Trophoblast cell (in vitro differentiated cells and primary cell): Measurements from ENCODE around the gene ZHX3.

Experiments used
- DNase-seq, 2 donors: peaks; one replicate each; pipeline ENCODE4 v3.0.0-alpha.2; 2016
- H2AFZ ChIP-seq: 2 replicates; pipeline ENCODE4 v1.6.1; 2013; ENCODE audit warnings: low read length, moderate library complexity, mild to moderate bottlenecking; ENCODE audit not compliant: insufficient read depth, poor library complexity
- H2AK5ac ChIP-seq: 2 replicates; pipeline ENCODE4 v1.6.1; 2013; ENCODE audit warnings: mild to moderate bottlenecking, low read length
- H2BK120ac ChIP-seq: 2 replicates; pipeline ENCODE4 v1.6.1; 2013; ENCODE audit warnings: low read length, mild to moderate bottlenecking, moderate library complexity; ENCODE audit not compliant: insufficient read depth, poor library complexity
- H2BK12ac ChIP-seq: 2 replicates; pipeline ENCODE4 v1.6.1; 2013; ENCODE audit warnings: mild to moderate bottlenecking, low read length, moderate library complexity
- H2BK5ac ChIP-seq: 2 replicates; pipeline ENCODE4 v1.6.1; 2013; ENCODE audit warnings: low read length, low read depth, moderate library complexity, mild to moderate bottlenecking; ENCODE audit not compliant: poor library complexity
- H3K14ac ChIP-seq: 2 replicates; pipeline ENCODE4 v1.6.1; 2013; ENCODE audit warnings: mild to moderate bottlenecking, low read length
- H3K18ac ChIP-seq: 2 replicates; pipeline ENCODE4 v1.6.1; 2013; ENCODE audit warnings: mild to moderate bottlenecking, low read length
- H3K23ac ChIP-seq: 2 replicates; pipeline ENCODE4 v1.6.1; 2013; ENCODE audit warnings: low read length
- H3K27ac ChIP-seq: 2 replicates; pipeline ENCODE4 v1.5.1; 2013; ENCODE audit warnings: low read depth, mild to moderate bottlenecking, inconsistent platforms, low read length, moderate library complexity
- H3K27me3 ChIP-seq: 2 replicates; pipeline ENCODE4 v1.6.1; 2013; ENCODE audit warnings: inconsistent platforms, mild to moderate bottlenecking, low read length, moderate library complexity; ENCODE audit not compliant: insufficient read depth
- H3K36me3 ChIP-seq, 2 experiments: 1 replicate in 1 of 2; 2 replicates in 1 of 2; pipeline ENCODE4 v1.6.1; 2013; ENCODE audit warnings: low read length in 2 of 2, mild to moderate bottlenecking in 2 of 2, moderate library complexity in 1 of 2; ENCODE audit not compliant: insufficient read depth in 2 of 2, control insufficient read depth in 1 of 2
- H3K4ac ChIP-seq: 2 replicates; pipeline ENCODE4 v1.6.1; 2013; ENCODE audit warnings: low read depth, mild to moderate bottlenecking, low read length, moderate library complexity
- H3K4me1 ChIP-seq, 2 experiments: 1 replicate in 1 of 2; 2 replicates in 1 of 2; pipeline ENCODE4 v1.6.1; 2013; ENCODE audit warnings: low read length in 2 of 2, mild to moderate bottlenecking in 2 of 2, moderate library complexity in 1 of 2; ENCODE audit not compliant: insufficient read depth in 2 of 2, control insufficient read depth in 1 of 2
- H3K4me2 ChIP-seq: 2 replicates; pipeline ENCODE4 v1.6.1; 2013; ENCODE audit warnings: inconsistent platforms, mild to moderate bottlenecking, low read length, moderate library complexity
- H3K4me3 ChIP-seq: 2 replicates; pipeline ENCODE4 v1.5.1; 2013; ENCODE audit warnings: mild to moderate bottlenecking, low read depth, low read length, inconsistent platforms
- H3K79me1 ChIP-seq: one replicate; pipeline ENCODE4 v1.6.1; 2013; ENCODE audit warnings: low read length
- H3K79me2 ChIP-seq: 2 replicates; pipeline ENCODE4 v1.6.1; 2013; ENCODE audit warnings: low read length, mild to moderate bottlenecking; ENCODE audit not compliant: control insufficient read depth, insufficient read depth, poor library complexity
- H3K9ac ChIP-seq: 2 replicates; pipeline ENCODE4 v1.6.1; 2013; ENCODE audit warnings: mild to moderate bottlenecking, low read length
- H3K9me3 ChIP-seq: 2 replicates; pipeline ENCODE4 v1.6.1; 2013; ENCODE audit warnings: low read depth, mild to moderate bottlenecking, control low read depth, inconsistent platforms, low read length; ENCODE audit not compliant: insufficient read depth
- H4K12ac ChIP-seq: 2 replicates; pipeline ENCODE4 v1.6.1; 2013; ENCODE audit warnings: low read depth, mild to moderate bottlenecking, low read length, moderate library complexity
- H4K8ac ChIP-seq: 2 replicates; pipeline ENCODE4 v1.6.1; 2013; ENCODE audit warnings: low read depth, mild to moderate bottlenecking, low read length, moderate library complexity
- H4K91ac ChIP-seq: one replicate; pipeline ENCODE4 v1.6.1; 2013; ENCODE audit warnings: low read depth, mild to moderate bottlenecking, low read length, moderate library complexity
- WGBS: extraction: QIAGEN DNeasy Blood & Tissue Kit; methylation state at CpG from one replicate; pipeline ENCODE4 v1.1.7; 2013; ENCODE audit warnings: missing lambda C conversion rate; ENCODE audit not compliant: insufficient read length, insufficient coverage; ENCODE audit errors: extremely low coverage; 5-methylcytosine and 5-hydroxymethylcytosine counted together

Gene ZHX3

GRCh38 chr20:41140226-41141133 lies 177.1 kb downstream of the ZHX3 start:
- Histone ChIP-seq H3K27ac (no peak overlapping the region), H3K14ac (no peak overlapping the region), H3K27me3 (no peaks in the 10 kb centered on the region), H4K91ac (no peak overlapping the region), H4K12ac (no peak overlapping the region), H2AFZ (no peak overlapping the region), H3K23ac (no peak overlapping the region), H3K36me3 (peaks cover 8 to 19% of the 10 kb centered on the region in 2 experiments), H3K79me2 (peaks cover 57% of the 10 kb centered on the region), H3K4me1 (peaks cover 18 to 34% of the 10 kb centered on the region in 2 experiments), H2AK5ac (no peak overlapping the region), H3K79me1 (peaks cover 20% of the 10 kb centered on the region), H3K4me2 (peak overlapping the region; percentile 2), H2BK120ac (no peak overlapping the region), H2BK12ac (no peak overlapping the region), H3K18ac (no peak overlapping the region), H3K9me3 (peaks cover 2% of the 10 kb centered on the region), H2BK5ac (no peak overlapping the region), H3K4me3 (no peak overlapping the region), H4K8ac (no peak overlapping the region), H3K4ac (peak overlapping the region; percentile 93), H3K9ac (no peak overlapping the region)
- WGBS, result no CpG with 5 or more reads among the region's 10 CpGs
- DNase-seq, result peak in 1 of 2 donors; percentile 61

- peaks cover 6 to 16% of the 10 kb centered on the region in 2 experiments for H3K36me3 ChIP-seq
- no CpG with 5 or more reads among the region's 5 CpGs for WGBS
- no peak overlapping the region for H2BK12ac ChIP-seq
- H3K27me3 ChIP-seq, result no peaks in the 10 kb centered on the region
- no peak overlapping the region for H4K12ac ChIP-seq
- H2BK5ac ChIP-seq, result no peak overlapping the region
- H3K27ac ChIP-seq, result no peak overlapping the region
- peaks cover 20% of the 10 kb centered on the region for H3K79me1 ChIP-seq
- H3K14ac ChIP-seq, result no peak overlapping the region
- peak overlapping the region; percentile 93 for H3K4ac ChIP-seq
- H3K9ac ChIP-seq, result no peak overlapping the region
- no peak overlapping the region for H3K18ac ChIP-seq
- no peak for DNase-seq
- peaks cover 18 to 34% of the 10 kb centered on the region in 2 experiments for H3K4me1 ChIP-seq
- H4K91ac ChIP-seq, result no peak overlapping the region
- peak overlapping the region; percentile 78 for H3K4me2 ChIP-seq
- peak overlapping the region; percentile 2 for H3K23ac ChIP-seq
- peaks cover 55% of the 10 kb centered on the region for H3K79me2 ChIP-seq
- H2BK120ac ChIP-seq, result no peak overlapping the region
- H3K4me3 ChIP-seq, result no peak overlapping the region
- H3K9me3 ChIP-seq, result peaks cover 2% of the 10 kb centered on the region
- H4K8ac ChIP-seq, result no peak overlapping the region
- no peak overlapping the region for H2AK5ac ChIP-seq
- no peak overlapping the region for H2AFZ ChIP-seq
These were observed 178.1 kb downstream of the ZHX3 start for GRCh38 chr20:41139227-41140093.

- Histone ChIP-seq H3K4me1 (peaks cover 18 to 32% of the 10 kb centered on the region in 2 experiments), H2BK5ac (peak overlapping the region; percentile 97), H3K27ac (peak overlapping the region; percentile 96), H3K4ac (peak overlapping the region; percentile 51), H2BK12ac (no peak overlapping the region), H2BK120ac (peak overlapping the region; percentile 37), H3K36me3 (peaks cover 3 to 13% of the 10 kb centered on the region in 2 experiments), H3K79me2 (peaks cover 52% of the 10 kb centered on the region), H4K8ac (peak overlapping the region; percentile 78), H2AK5ac (peak overlapping the region; percentile 66), H3K79me1 (peaks cover 20% of the 10 kb centered on the region), H4K12ac (peak overlapping the region; percentile 91), H3K4me2 (peak overlapping the region; percentile 78), H3K27me3 (no peaks in the 10 kb centered on the region), H3K4me3 (peak overlapping the region; percentile 99), H3K9me3 (peaks cover 2% of the 10 kb centered on the region), H3K23ac (no peak overlapping the region), H3K14ac (peak overlapping the region; percentile 61), H4K91ac (peak overlapping the region; percentile 98), H3K9ac (peak overlapping the region; percentile 86), H3K18ac (peak overlapping the region; percentile 67), H2AFZ (peak overlapping the region; percentile 94)
- WGBS, result no CpG with 5 or more reads among the region's 12 CpGs
- peak in 1 of 2 donors; percentile 19 for DNase-seq
These were observed 178.9 kb downstream of the ZHX3 start for GRCh38 chr20:41138475-41139226.
